Mucosa of stomach (tissue), 1 donor: Measurements from ENCODE around the gene SPZ1.
"Not testable (repeated sequence)": the region's sequence is repeated elsewhere in the genome, so short reads cannot be mapped to it uniquely, and the experiment has no call there.

Source experiments
- H3K27me3 ChIP-seq: one replicate; pipeline ENCODE4 v1.7.0; 2013; ENCODE audit warnings: mild to moderate bottlenecking, low read length; ENCODE audit not compliant: control insufficient read depth, insufficient read depth
- H3K36me3 ChIP-seq: one replicate; pipeline ENCODE4 v1.7.0; 2013; ENCODE audit warnings: low read length; ENCODE audit not compliant: control insufficient read depth, insufficient read depth
- H3K4me1 ChIP-seq: one replicate; pipeline ENCODE4 v1.7.0; 2013; ENCODE audit warnings: mild to moderate bottlenecking, low read length; ENCODE audit not compliant: control insufficient read depth, insufficient read depth
- H3K4me3 ChIP-seq: one replicate; pipeline ENCODE4 v1.7.0; 2013; ENCODE audit warnings: low read length
- H3K9ac ChIP-seq: one replicate; pipeline ENCODE4 v1.7.0; 2013; ENCODE audit warnings: mild to moderate bottlenecking, low read length, moderate library complexity
- H3K9me3 ChIP-seq: one replicate; pipeline ENCODE4 v1.7.0; 2013; ENCODE audit warnings: mild to moderate bottlenecking, low read length, moderate library complexity; ENCODE audit not compliant: control insufficient read depth
- donor health status: Pancreatic carcinoma.

Gene SPZ1

DNA sequence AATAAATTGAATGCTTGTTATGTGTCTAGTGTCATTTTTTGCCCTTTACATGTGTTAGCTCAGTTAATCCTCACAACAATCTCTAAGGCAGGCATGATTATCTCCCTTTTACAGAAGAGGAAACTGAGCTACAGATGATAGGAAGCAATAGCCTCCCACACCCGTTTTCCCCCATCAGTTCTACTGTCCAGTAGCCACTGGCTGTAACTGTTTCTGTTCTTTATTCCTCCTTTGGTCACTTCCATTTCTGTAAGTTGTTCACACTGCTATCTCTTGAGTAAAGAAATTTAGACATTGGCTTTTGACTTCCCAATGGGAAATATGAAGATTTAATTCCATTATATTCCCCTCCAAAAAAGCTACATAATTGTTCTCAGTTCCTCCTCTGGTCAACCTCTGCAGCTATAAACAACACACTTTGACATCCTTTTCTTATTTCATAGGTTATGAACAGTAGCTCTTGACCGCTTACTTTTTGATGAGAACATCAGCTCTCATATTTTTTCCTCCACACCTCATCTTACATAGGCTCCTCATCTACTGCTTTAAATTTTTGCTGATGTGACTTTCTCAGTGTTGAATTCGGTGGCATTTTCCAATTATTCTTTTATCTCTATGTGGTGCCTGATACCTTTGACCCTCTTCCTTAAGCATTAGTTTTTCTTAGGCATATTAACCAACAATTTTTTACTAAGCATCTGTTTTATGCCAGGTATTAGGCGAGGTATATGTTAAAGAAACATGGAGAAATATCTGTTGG is 21.4 kb downstream of the SPZ1 start:
- no peak overlapping the region for H3K9ac ChIP-seq
- no peaks in the 10 kb centered on the region for H3K4me1 ChIP-seq
- no peaks in the 10 kb centered on the region for H3K36me3 ChIP-seq
- H3K4me3 ChIP-seq, result no peak overlapping the region
- no peaks in the 10 kb centered on the region for H3K9me3 ChIP-seq
- H3K27me3 ChIP-seq, result no peaks in the 10 kb centered on the region

DNA sequence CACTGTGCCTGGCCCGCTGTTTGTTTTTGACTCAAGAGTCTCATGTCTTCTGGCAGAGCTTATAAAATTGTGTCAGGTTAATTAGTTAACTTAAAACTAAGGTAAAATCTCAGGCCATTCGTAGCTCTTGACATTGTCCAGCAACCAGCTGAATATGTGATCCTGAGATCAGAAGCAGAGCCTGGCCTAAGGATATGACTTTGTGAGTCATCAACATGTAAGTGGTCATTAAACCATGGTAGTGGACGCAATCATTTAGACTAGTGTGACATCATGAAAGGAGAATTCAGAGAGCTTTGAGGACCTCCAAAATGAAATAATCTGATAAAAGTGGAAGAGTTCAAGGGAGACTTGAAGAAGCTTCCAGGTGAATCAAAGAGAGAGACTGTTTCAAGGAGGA is 23.3 kb downstream of the SPZ1 start:
- Histone ChIP-seq H3K4me1 (no peaks in the 10 kb centered on the region), H3K27me3 (no peaks in the 10 kb centered on the region), H3K36me3 (no peaks in the 10 kb centered on the region), H3K9ac (no peak overlapping the region), H3K4me3 (no peak overlapping the region), H3K9me3 (no peaks in the 10 kb centered on the region)

DNA sequence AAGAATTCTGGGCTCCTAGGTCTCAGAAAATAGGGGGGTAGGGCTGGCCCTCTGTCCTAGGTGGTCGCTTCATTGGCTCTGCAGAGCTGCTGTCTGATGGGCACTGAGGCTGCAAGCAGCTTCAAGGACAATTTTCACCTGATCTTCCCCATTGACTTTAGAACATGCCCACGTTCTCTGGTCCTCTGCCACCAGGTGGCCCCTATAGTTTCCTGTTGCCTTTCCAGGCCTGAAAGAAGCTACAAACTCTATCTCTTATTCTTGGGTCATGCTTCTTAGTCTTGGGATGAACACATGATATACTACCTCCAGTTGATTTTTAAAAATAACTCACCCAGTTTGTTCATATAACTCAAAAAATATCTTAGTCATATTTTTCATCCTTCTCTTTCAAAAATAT is 26.3 kb downstream of the SPZ1 start:
- H3K27me3 ChIP-seq, result no peaks in the 10 kb centered on the region
- no peaks in the 10 kb centered on the region for H3K9me3 ChIP-seq
- H3K36me3 ChIP-seq, result no peaks in the 10 kb centered on the region
- H3K4me1 ChIP-seq, result no peaks in the 10 kb centered on the region
- no peak overlapping the region for H3K4me3 ChIP-seq
- no peak overlapping the region for H3K9ac ChIP-seq

DNA sequence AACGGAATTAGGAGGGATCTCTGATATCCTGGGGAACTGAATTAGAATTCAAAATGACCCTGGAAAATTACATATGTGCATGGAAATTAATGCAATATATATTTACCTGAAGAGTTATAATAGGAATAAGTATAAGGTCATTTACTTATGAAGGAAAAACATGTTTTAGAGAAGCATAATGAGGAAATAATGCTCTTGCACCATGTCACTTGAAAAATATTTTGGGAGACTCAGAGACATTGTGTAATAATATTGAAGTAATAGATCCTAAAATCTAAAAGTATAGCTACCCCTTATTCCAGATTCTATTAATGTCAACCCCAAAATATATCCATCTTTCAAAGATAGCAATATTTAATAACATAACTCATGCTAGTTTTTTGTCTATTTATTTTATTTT is 28.4 kb downstream of the SPZ1 start:
- Histone ChIP-seq H3K9me3 (no peaks in the 10 kb centered on the region), H3K9ac (no peak overlapping the region), H3K4me3 (no peak overlapping the region), H3K36me3 (no peaks in the 10 kb centered on the region), H3K27me3 (no peaks in the 10 kb centered on the region), H3K4me1 (no peaks in the 10 kb centered on the region)

DNA sequence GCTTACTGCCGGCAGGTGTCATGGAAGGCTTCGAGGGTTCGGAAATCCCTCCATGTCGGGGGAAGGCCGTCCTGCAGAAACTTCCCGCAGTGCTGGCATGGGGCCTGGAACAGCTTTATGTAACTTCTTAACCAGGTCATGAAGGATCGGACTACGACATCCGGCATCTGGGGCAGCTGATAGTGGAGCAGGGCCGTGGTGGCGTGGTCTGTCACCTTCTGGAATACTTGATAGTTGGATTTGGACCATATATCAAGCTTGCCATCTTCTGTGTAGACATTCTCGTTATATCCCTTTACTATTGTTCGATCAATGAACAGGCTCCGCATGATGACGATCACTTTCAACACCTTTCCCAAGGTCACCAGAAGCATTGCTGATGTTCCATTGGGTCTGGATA is 31.2 kb downstream of the SPZ1 start:
- H3K9me3 ChIP-seq, H3K36me3 ChIP-seq, H3K9ac ChIP-seq, H3K27me3 ChIP-seq, H3K4me3 ChIP-seq, H3K4me1 ChIP-seq: not testable (repeated sequence)

DNA sequence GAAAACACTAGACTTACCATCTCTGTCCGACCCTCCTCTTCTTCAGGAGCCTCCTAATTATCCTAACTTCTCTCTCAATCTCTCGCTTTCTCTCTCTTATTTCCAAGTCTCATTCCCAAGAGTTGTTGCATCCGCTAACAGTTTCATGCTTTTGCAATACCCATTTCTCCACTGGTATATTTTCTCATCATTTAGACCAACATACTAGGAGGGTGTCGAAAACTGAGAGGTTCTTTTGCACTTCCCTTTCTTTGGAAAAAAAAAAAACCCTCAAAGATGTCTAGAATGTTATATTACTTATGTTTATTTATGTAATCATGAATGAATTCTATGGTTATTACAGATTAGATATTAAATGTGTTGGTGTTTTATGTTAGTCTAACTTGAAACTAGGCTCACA is 35.9 kb downstream of the SPZ1 start:
- H3K4me3 ChIP-seq, result no peak overlapping the region
- no peaks in the 10 kb centered on the region for H3K9me3 ChIP-seq
- no peak overlapping the region for H3K9ac ChIP-seq
- no peaks in the 10 kb centered on the region for H3K27me3 ChIP-seq
- no peaks in the 10 kb centered on the region for H3K4me1 ChIP-seq
- no peaks in the 10 kb centered on the region for H3K36me3 ChIP-seq

DNA sequence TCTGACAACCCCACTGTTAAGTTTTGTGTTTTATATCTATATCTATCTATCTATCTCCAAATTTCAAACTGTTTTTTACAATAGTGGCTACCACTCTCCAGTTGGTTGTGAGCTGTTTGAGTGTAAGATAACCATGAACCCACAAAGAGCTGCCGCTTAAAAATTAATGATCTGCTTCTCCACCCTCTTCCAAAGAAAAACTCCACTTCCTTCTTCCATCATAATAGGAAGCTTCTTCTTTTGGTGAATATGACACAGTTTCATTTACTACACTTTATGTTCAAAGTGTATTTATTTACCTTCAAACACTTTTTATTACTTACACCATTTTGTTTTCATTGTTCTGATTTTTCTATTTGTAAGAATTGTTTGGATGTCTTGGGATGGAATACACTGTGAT is 37.9 kb downstream of the SPZ1 start:
- H3K9me3 ChIP-seq, result no peaks in the 10 kb centered on the region
- H3K27me3 ChIP-seq, result no peaks in the 10 kb centered on the region
- no peak overlapping the region for H3K9ac ChIP-seq
- no peaks in the 10 kb centered on the region for H3K4me1 ChIP-seq
- no peaks in the 10 kb centered on the region for H3K36me3 ChIP-seq
- H3K4me3 ChIP-seq, result no peak overlapping the region

DNA sequence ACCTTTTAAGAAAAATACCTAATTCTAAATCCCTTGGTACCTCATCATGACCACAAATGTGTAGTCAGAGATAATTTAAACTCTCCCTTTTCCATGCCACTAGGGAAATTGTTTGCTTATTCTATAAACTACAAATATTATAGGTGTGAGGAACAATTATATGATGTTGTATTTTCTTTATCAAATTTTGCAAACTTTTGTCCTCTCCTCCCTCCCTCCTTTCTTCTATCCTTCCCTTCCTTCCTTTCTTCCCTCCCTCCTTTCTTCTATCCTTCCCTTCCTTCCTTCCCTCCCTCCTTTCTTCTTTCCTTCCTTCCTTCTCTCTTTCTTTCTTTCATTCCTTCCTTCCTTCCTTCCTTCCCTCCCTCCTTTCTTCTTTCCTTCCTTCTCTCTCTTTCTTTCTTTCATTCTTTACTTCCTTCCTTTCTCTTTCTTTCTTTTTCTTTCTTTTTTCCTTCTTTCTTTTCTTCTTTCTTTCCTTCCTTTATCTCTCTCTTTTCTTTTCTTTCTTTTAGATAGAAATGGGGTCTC is 41.2 kb downstream of the SPZ1 start:
- no peaks in the 10 kb centered on the region for H3K9me3 ChIP-seq
- no peak overlapping the region for H3K9ac ChIP-seq
- H3K36me3 ChIP-seq, result no peaks in the 10 kb centered on the region
- H3K4me1 ChIP-seq, result no peaks in the 10 kb centered on the region
- H3K4me3 ChIP-seq, result no peak overlapping the region
- H3K27me3 ChIP-seq, result no peaks in the 10 kb centered on the region

DNA sequence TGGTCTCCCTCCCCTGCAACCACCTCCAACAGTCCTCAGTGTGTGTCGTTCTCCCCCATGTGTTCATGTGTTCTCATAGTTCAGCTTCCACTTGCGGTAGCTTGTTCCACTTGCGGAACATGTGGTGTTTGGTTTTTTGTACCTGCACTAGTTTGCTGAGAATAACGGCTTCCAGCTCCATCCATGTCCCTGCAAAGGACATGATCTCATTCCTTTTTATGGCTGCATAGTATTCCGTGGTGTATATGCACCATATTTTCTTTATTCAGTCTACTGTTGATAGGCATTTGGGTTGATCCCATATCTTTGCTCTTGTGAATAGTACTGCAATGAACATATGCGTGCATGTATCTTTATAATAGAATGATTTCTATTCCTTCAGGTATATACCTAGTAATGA is 45.1 kb downstream of the SPZ1 start:
- Histone ChIP-seq H3K4me3 (no peak overlapping the region), H3K4me1 (no peaks in the 10 kb centered on the region), H3K9ac (no peak overlapping the region), H3K27me3 (no peaks in the 10 kb centered on the region), H3K36me3 (no peaks in the 10 kb centered on the region), H3K9me3 (no peaks in the 10 kb centered on the region)

DNA sequence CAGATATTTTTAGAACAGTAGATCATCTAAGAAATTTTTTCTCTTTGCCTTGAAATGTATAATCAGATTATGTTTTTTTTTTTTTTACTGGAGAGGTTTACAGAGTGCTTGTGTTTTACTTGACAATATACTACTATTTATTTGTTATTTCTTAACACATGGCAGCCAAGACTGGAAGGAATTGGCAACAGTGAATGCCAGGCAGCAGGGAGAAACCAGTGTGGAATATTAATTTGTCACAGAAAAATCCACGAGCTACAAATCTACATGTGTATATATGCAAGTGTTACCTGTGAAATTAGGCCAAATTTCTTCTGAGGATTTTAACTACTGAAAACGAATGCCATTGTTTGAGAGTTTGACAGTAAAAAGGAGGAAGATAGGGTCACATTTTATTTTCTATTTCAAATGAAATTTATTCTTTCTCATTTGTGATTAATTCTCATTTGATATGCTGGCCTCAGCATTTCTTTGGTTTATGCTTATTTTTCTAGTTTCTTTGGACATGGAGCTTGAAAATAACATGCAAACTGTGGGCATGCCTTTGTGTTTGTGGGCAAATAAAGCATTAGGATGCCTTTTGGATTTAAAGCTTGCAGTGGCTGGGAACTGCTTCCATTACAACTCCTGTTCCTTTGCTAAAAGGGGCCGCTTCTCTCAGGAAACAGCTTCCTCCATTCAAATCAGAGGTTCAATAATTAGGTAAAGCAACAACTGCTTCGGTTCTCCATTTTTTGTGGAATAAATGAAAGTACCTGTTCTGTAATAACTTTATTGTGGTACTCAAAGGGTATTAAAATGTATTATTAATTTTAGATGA is 49.1 kb downstream of the SPZ1 start:
- Histone ChIP-seq H3K4me1 (no peaks in the 10 kb centered on the region), H3K4me3 (no peak overlapping the region), H3K9ac (no peak overlapping the region)

DNA sequence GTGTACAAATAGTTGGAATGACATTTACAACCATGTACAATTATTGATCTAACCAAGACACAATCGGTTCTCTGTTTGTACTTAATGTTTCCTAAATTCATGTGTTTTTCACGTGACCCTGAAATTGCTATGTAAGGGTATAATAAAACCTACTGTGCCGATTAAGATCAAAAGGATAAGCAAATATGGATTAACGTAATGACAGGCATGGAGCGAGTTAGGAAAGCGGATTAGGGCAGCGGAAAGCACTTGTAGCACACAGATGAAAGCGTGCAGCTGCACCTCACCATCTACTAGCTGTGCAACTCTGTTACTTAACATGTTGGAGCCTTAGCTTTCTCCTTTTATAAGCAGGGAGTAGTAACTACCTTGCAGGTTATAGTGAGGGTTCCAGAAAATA is 49.7 kb downstream of the SPZ1 start:
- no peak overlapping the region for H3K9ac ChIP-seq
- no peaks in the 10 kb centered on the region for H3K27me3 ChIP-seq
- H3K4me3 ChIP-seq, result no peak overlapping the region
- no peaks in the 10 kb centered on the region for H3K36me3 ChIP-seq
- no peaks in the 10 kb centered on the region for H3K9me3 ChIP-seq
- H3K4me1 ChIP-seq, result no peaks in the 10 kb centered on the region

More for the DNA sequence above, 49.1 kb downstream of the SPZ1 start:
- no peaks in the 10 kb centered on the region for H3K27me3 ChIP-seq
- no peaks in the 10 kb centered on the region for H3K9me3 ChIP-seq
- H3K36me3 ChIP-seq, result no peaks in the 10 kb centered on the region

DNA sequence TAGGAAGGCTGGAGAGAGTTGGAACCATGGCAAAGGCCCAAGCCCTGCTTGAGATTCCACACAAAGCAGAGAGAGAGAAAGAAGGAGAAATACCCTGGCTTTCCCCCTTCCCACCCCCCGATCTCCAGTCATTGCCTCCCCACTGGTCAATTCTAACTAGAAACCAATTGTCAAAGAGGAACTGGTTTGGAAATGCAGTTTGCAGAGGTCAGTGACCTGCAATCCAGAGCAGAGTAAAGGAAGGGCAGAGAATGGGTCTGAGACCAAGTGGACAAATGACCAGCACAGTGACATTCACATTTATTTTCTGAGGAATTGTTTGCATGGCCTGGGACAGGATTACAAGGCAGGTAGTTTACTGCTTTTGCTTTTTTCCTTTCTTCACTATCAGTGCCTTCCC is 50.6 kb downstream of the SPZ1 start:
- Histone ChIP-seq H3K4me1 (no peaks in the 10 kb centered on the region), H3K27me3 (no peaks in the 10 kb centered on the region), H3K4me3 (no peak overlapping the region), H3K9ac (no peak overlapping the region), H3K36me3 (no peaks in the 10 kb centered on the region), H3K9me3 (no peaks in the 10 kb centered on the region)
